NCI-H1417 treated with DMSO at 0.1 percent for 48 hours (cell line): ENCODE results near the gene ABCC6.
"Not testable (repeated sequence)": the region's sequence is repeated elsewhere in the genome, so short reads cannot be mapped to it uniquely, and the experiment has no call there.

Source experiments
- DNase-seq: peaks from one replicate; lab custom pipeline; 2025; lab: John Stamatoyannopoulos, UW

The ABCC6 gene

GRCh38 chr16:16161319-16161718, 62.0 kb downstream of the ABCC6 start:
- DNase-seq: no peak

- no peak for DNase-seq
Observed at GRCh38 chr16:16159662-16160061, 63.6 kb downstream of the ABCC6 start.

- no peak for DNase-seq
Observed at GRCh38 chr16:16158741-16159374, 64.4 kb downstream of the ABCC6 start.

- no peak for DNase-seq
Observed at GRCh38 chr16:16158082-16158658, 65.1 kb downstream of the ABCC6 start.

- no peak for DNase-seq
Observed at GRCh38 chr16:16157166-16157565, 66.1 kb downstream of the ABCC6 start.

- no peak for DNase-seq
Observed at GRCh38 chr16:16155234-16155633, 68.1 kb downstream of the ABCC6 start.

GRCh38 chr16:16154281-16154951, 68.9 kb downstream of the ABCC6 start:
- DNase-seq: no peak

- not testable (repeated sequence) for DNase-seq
Observed at GRCh38 chr16:16153000-16153399, 70.3 kb downstream of the ABCC6 start.

GRCh38 chr16:16151315-16151714, 72.0 kb downstream of the ABCC6 start:
- DNase-seq: no peak

GRCh38 chr16:16150878-16151152, 72.5 kb downstream of the ABCC6 start:
- no peak for DNase-seq

- DNase-seq: no peak
Observed at GRCh38 chr16:16150117-16150877, 73.0 kb downstream of the ABCC6 start.

GRCh38 chr16:16149710-16150116, 73.6 kb downstream of the ABCC6 start:
- DNase-seq: no peak

GRCh38 chr16:16148755-16149154, 74.5 kb downstream of the ABCC6 start:
- DNase-seq: no peak

GRCh38 chr16:16148000-16148599, 75.2 kb downstream of the ABCC6 start:
- not testable (repeated sequence) for DNase-seq

GRCh38 chr16:16147316-16147999, 75.8 kb downstream of the ABCC6 start:
- DNase-seq: no peak

GRCh38 chr16:16146380-16147315, 76.6 kb downstream of the ABCC6 start:
- no peak for DNase-seq

- DNase-seq: no peak
Observed at GRCh38 chr16:16145286-16145685, 78.0 kb downstream of the ABCC6 start.

GRCh38 chr16:16144416-16144815, 78.9 kb downstream of the ABCC6 start:
- DNase-seq: no peak

- no peak for DNase-seq
Observed at GRCh38 chr16:16143931-16144330, 79.4 kb downstream of the ABCC6 start.

GRCh38 chr16:16143038-16143763, 80.1 kb downstream of the ABCC6 start:
- no peak for DNase-seq
